ENCODE results near the gene GRID2.

Gene GRID2

DNA sequence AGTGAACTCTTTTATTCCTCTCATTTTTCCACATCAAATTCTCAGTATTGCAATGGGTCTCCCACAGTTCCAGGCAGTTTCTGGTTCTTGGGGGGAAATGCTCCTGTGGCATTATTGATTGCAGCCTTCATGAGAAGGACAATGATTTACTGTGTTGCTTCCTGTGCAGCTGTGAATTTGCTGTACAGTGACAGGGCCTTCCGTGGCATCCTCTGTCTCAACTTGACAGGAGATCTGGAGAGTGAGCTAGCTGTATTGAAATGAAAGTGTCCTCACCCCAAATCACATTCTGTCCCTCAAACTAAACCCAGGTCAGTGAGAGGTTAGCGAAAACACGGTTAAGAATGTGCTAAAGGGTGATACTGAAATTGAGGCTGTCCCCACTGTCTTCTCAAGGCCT is 1447.6 kb downstream of the GRID2 start:
- TF ChIP-seq, protein P1, sequence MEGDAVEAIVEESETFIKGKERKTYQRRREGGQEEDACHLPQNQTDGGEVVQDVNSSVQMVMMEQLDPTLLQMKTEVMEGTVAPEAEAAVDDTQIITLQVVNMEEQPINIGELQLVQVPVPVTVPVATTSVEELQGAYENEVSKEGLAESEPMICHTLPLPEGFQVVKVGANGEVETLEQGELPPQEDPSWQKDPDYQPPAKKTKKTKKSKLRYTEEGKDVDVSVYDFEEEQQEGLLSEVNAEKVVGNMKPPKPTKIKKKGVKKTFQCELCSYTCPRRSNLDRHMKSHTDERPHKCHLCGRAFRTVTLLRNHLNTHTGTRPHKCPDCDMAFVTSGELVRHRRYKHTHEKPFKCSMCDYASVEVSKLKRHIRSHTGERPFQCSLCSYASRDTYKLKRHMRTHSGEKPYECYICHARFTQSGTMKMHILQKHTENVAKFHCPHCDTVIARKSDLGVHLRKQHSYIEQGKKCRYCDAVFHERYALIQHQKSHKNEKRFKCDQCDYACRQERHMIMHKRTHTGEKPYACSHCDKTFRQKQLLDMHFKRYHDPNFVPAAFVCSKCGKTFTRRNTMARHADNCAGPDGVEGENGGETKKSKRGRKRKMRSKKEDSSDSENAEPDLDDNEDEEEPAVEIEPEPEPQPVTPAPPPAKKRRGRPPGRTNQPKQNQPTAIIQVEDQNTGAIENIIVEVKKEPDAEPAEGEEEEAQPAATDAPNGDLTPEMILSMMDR (IDR thresholded peaks at IDR 0.05; ENCODE audit: low read depth, low read length, missing control alignments) = no peak
- no peak for DNase-seq (ENCODE audit: low read depth)
- H3K4me3 ChIP-seq (ENCODE audit: low read depth, low read length) = no peak overlapping the region

DNA sequence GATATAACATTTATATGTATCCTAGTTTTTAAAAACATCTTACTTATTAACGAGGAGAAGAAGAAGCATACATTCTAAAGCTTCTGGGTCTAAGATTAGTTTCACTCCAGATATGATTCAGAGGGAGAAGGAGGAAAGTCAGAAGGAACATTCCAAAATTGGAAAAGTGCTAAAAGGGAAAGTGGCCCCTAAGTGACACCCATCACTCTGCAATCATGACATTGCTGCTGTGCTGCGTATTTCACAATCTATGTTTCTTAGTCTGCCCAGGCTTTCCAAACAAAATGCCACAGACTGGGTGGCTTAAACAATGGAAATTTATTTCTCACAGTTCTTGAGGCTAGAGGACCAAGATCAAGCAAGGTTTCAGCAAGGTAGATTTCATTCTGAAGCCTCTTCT is 1452.3 kb downstream of the GRID2 start:
- DNase-seq (ENCODE audit: low read depth) = no peak

DNA sequence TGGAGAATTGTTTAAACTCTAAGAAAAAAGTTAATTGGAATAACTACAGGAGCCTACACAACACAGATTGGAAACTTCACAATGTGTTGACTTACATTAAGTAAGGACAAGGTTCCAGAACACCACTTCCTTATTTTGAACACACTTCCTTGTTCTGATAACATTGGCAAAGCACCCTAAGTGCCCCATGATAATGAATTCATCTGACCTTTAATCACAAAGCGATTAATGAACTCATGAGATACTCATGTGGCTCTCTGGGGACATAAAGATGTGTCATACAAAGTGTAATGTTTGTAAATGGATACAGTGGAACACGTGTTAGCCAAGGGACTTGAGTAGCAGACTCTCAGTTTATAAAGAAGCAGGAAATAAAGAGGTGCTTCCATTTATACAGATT is 1455.7 kb downstream of the GRID2 start:
- no peak overlapping the region for H3K4me3 ChIP-seq (ENCODE audit: low read depth, low read length)
- TF ChIP-seq, protein P1 (IDR thresholded peaks at IDR 0.05; ENCODE audit: low read depth, low read length, missing control alignments) = no peak
- DNase-seq (ENCODE audit: low read depth) = no peak

More for the DNA sequence above, 1452.3 kb downstream of the GRID2 start:
- TF ChIP-seq, protein P1 (IDR thresholded peaks at IDR 0.05; ENCODE audit: low read depth, low read length, missing control alignments) = no peak
- H3K4me3 ChIP-seq (ENCODE audit: low read depth, low read length) = no peak overlapping the region

DNA sequence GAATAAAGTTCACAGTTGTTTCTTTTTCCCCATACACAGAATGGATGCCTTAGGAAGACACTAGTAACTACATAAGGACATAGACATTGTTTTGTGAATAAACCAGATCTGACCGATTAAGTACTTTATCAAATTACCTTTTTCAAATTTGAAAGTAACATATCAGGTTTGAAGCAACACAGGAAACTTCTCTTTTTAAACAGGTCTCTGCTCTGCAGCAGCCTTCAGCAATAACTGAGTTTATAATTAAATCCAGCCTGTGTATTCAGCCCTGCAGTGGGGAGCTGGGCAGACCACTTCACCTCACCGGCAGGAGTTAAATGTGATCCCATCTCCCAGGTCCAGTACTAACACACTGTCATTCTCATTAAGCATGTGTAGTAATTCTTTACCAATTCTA is 1456.5 kb downstream of the GRID2 start:
- TF ChIP-seq, protein P1 (IDR thresholded peaks at IDR 0.05; ENCODE audit: low read depth, low read length, missing control alignments) = no peak
- no peak overlapping the region for H3K4me3 ChIP-seq (ENCODE audit: low read depth, low read length)
- no peak for DNase-seq (ENCODE audit: low read depth)

DNA sequence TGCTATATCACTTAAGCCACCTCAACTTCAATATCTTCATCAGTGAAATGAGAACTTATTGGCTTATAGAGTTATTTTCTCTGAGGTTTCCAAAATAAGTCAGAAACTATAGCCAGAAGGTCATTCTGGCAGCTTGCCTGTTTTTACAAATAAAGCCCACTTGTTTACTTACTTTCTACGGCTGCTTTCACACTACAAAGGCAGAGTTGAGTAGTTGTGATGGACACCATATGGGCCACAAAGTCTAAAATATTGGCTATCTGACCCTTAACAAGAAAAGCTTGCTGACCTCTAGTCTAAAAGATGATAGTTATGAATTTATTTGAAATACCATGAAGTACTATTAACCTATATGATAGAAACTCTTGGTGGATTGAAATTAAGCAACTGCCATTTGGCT is 1457.5 kb downstream of the GRID2 start:
- no peak for DNase-seq (ENCODE audit: low read depth)
- TF ChIP-seq, protein P1 (IDR thresholded peaks at IDR 0.05; ENCODE audit: low read depth, low read length, missing control alignments) = no peak
- no peak overlapping the region for H3K4me3 ChIP-seq (ENCODE audit: low read depth, low read length)

DNA sequence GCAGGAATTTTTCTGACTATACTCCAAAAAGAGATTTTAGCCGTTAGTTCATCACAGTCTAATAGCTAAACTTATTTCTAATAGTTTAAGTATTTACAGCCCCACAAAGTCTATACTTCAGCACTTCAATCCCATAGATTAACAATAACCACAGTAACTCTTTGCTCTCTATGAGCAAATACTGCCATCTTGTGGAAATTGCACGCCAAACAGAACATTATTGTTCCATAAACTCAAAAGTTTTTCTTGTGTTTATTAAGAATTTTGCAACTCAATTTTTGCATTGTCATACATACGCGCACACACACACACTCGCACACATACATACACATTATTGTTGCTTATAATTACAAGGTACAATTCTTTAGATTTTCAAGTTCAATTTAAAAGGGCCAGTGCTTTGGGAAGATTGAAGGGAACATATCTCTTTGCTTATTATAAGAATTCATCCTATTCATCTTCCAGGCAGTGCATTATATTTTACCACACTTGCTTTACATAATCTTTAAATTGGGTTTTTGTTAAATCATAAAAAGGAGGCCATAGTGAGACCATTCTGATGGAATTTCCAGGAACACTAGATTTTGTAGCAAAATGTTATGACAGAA is 1461.0 kb downstream of the GRID2 start:
- no peak for DNase-seq (ENCODE audit: low read depth)
- no peak overlapping the region for H3K4me3 ChIP-seq (ENCODE audit: low read depth, low read length)
- TF ChIP-seq, protein P1 (IDR thresholded peaks at IDR 0.05; ENCODE audit: low read depth, low read length, missing control alignments) = peak; percentile 53

DNA sequence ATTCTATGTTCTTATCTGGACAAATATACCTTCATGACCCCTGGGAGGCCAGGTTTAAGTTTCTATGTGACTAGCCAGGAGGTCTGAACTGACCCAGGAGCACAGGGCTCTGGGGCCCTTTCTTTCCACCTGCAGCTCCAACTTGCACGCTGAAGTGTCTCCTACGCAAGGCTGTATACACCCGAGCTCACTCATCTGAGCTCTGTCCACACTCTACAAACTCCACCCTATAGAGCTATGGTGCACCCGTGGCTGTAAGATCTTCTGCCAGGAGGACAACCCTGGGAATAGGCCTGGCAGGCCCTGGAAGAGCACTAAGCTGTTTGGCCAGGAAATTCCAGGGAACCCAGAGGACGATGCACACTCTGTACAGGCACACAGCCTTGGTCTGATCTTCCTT is 1464.2 kb downstream of the GRID2 start:
- no peak for DNase-seq (ENCODE audit: low read depth)
- H3K4me3 ChIP-seq (ENCODE audit: low read depth, low read length) = no peak overlapping the region
- TF ChIP-seq, protein P1 (IDR thresholded peaks at IDR 0.05; ENCODE audit: low read depth, low read length, missing control alignments) = no peak

All from GM12864 (cell line).